K562 (cell line): Measurements from ENCODE around the gene APC. TPM values are rescaled to one million over a fixed set of nuclear protein-coding genes. Genes with fewer than 3 reads are reported as not detected.

Source experiments
- ARID4B ChIP-seq: sonication (generic); formaldehyde crosslinking; IDR thresholded peaks from 2 replicates; pipeline ENCODE4 v1.8.0; 2022; ENCODE audit warnings: mild to moderate bottlenecking, missing genetic modification reagents
- ELF1 ChIP-seq: fragments of 200-800 bp; sonication (Bioruptor generic); IDR thresholded peaks from 2 replicates; pipeline ENCODE4 v1.6.1; 2016; ENCODE audit warnings: missing genetic modification characterization, missing compliant biosample characterization
- FOXK1 ChIP-seq: sonication (generic); formaldehyde crosslinking; IDR thresholded peaks from 2 replicates; pipeline ENCODE4 v1.8.0; 2022; ENCODE audit warnings: missing genetic modification reagents, mild to moderate bottlenecking, borderline replicate concordance
- GATAD2A ChIP-seq: fragments of 450-650 bp; IDR thresholded peaks from 2 replicates; pipeline ENCODE4 v1.6.1; 2017
- GTF2F1 ChIP-seq: IDR thresholded peaks from 2 replicates; pipeline ENCODE4 v1.6.1; 2011; ENCODE audit warnings: low read depth, low read length, improper control_type of control experiment
- IRF1 ChIP-seq: sonication (generic); formaldehyde crosslinking; IDR thresholded peaks from 2 replicates; pipeline ENCODE4 v1.8.0; 2022; ENCODE audit warnings: missing genetic modification reagents, mild to moderate bottlenecking, borderline replicate concordance
- MAZ ChIP-seq, 2 experiments: fragments of 450-650 bp in 1 of 2; sonication (generic) in 1 of 2; formaldehyde crosslinking; IDR thresholded peaks in 1 of 2; conservative IDR thresholded peaks in 1 of 2; 2 replicates each; pipeline versions ENCODE4 v1.4.0 to v1.5.0; 2020; ENCODE audit warnings: mild to moderate bottlenecking in 1 of 2, missing genetic modification reagents in 1 of 2
- NCOA6 ChIP-seq: fragments of 450-650 bp; IDR thresholded peaks from 2 replicates; pipeline ENCODE4 v1.6.1; 2017; ENCODE audit warnings: mild to moderate bottlenecking
- OTX1 ChIP-seq: fragments of 450-650 bp; formaldehyde crosslinking; IDR thresholded peaks from 2 replicates; pipeline ENCODE4 v1.4.0; 2022; ENCODE audit warnings: mild to moderate bottlenecking
- PURB ChIP-seq: sonication (generic); formaldehyde crosslinking; IDR thresholded peaks from 2 replicates; pipeline ENCODE4 v1.9.0; 2021; ENCODE audit warnings: low read depth, mild to moderate bottlenecking, missing genetic modification reagents
- RCOR1 ChIP-seq, 2 experiments: IDR thresholded peaks; 2 replicates each; pipeline ENCODE4 v1.6.1; 2012; ENCODE audit warnings: low read depth in 2 of 2, low read length in 2 of 2, borderline replicate concordance in 1 of 2, improper control_type of control experiment in 1 of 2
- TCF7L2 ChIP-seq: fragments of 150-350 bp; IDR thresholded peaks from 2 replicates; pipeline ENCODE4 v1.6.1; 2016; ENCODE audit warnings: low read depth, mild to moderate bottlenecking, low read length, moderate library complexity
- THAP12 ChIP-seq: fragments of 250-450 bp; sonication (Bioruptor Pico); IDR thresholded peaks from 2 replicates; pipeline ENCODE4 v1.9.0; 2021; ENCODE audit warnings: mild to moderate bottlenecking, inconsistent platforms
- TRIM25 ChIP-seq: fragments of 450-650 bp; IDR thresholded peaks from 2 replicates; pipeline ENCODE4 v1.7.0; 2016; ENCODE audit warnings: borderline replicate concordance
- ZFP30 ChIP-seq: fragments of 250-450 bp; sonication (Bioruptor Pico); IDR thresholded peaks from 2 replicates; pipeline ENCODE4 v1.8.0; 2022; ENCODE audit warnings: moderate library complexity, mild to moderate bottlenecking, inconsistent platforms, borderline replicate concordance
- ZNF551 ChIP-seq: fragments of 250-450 bp; sonication (Bioruptor Pico); IDR thresholded peaks from 2 replicates; pipeline ENCODE4 v1.5.0; 2021; ENCODE audit warnings: mild to moderate bottlenecking, moderate library complexity
- ZNF699 ChIP-seq: fragments of 250-450 bp; sonication (Bioruptor Pico); IDR thresholded peaks from 2 replicates; pipeline ENCODE4 v1.8.0; 2021; ENCODE audit warnings: mild to moderate bottlenecking, moderate library complexity; ENCODE audit not compliant: insufficient replicate concordance
- ZNF717 ChIP-seq: fragments of 250-450 bp; sonication (Bioruptor Pico); IDR thresholded peaks from 2 replicates; pipeline ENCODE4 v1.5.0; 2021
- polyA plus RNA-seq, 8 experiments: library from polyadenylated mRNA; depleted of rRNA in 4 of 8; stranded (reverse) in 5 of 8; unstranded in 3 of 8; fragments of >200 nt; fragmentation: Nextera tagmentation in 2 of 8; fragmentation: Illumina TruSeq in 1 of 8; extraction: Ambion mirVana in 2 of 8; extraction: Trizol in 1 of 8; gene quantifications; 2 replicates each; pipeline versions ENCODE4 v1.2.1 to v1.2.3, GENCODE V29; 2011 to 2014; ENCODE audit warnings: inconsistent platforms in 1 of 8, missing spikeins in 1 of 8
- total RNA-seq, 7 experiments: library from RNA; depleted of rRNA in 6 of 7; stranded (reverse); fragments of >200 nt in 6 of 7; fragmentation: Illumina TruSeq in 2 of 7; extraction: Trizol in 2 of 7; gene quantifications; 2 replicates each; pipeline versions ENCODE4 v1.2.1 to v1.2.3, GENCODE V29; 2011 to 2021; ENCODE audit warnings: low replicate concordance in 1 of 7

APC gene
- total and polyA plus RNA-seq, 9 of the 15 experiments (the other 6 are each of a cell fraction or from before 2014, with no cell fraction given): 5.7 to 29.5 (median 15.4) TPM

- TF ChIP-seq IRF1 (CRISPR knock-in tag) (peak; percentile 69; the same call in 1 of the 2 replicates), GTF2F1 (0 out of 2 replicates have a peak, but pooled peaks have one; percentile 60), FOXK1 (CRISPR knock-in tag) (peak; percentile 80; the same call in 1 of the 2 replicates), TCF7L2 (no peak), GATAD2A (peak; percentile 37; the same call in 1 of the 2 replicates), MAZ (CRISPR knock-in tag; conservative IDR thresholded peaks at IDR 0.05 in 1 of 2, IDR thresholded peaks at IDR 0.05 in 1 of 2) (peak; percentile 68 to 70), PURB (CRISPR knock-in tag) (no peak), ZNF699 (CRISPR knock-in tag) (no peak), ARID4B (CRISPR knock-in tag) (peak; percentile 84), RCOR1 (IDR thresholded peaks at IDR 0.05; ENCODE audit: borderline replicate concordance in 1 of 2, low read depth in 2 of 2, low read length in 2 of 2) (peak in 1 of 2 experiments; percentile 31; a peak in 1 of 4 replicates), ZNF551 (CRISPR knock-in tag) (no peak), TRIM25 (0 out of 2 replicates have a peak, but pooled peaks have one; percentile 57), ELF1 (tag) (peak; percentile 42), ZFP30 (no peak), NCOA6 (no peak), ZNF717 (CRISPR knock-in tag) (no peak), THAP12 (CRISPR knock-in tag) (0 out of 2 replicates have a peak, but pooled peaks have one; percentile 23), OTX1 (CRISPR knock-in tag) (no peak)
These were observed at the start of gene APC (continued) for GRCh38 chr5:112737463-112738190.
